Mesenteric fat pad (tissue), 1 donor: ENCODE results near the gene CCDC160. TPM values are rescaled to one million over a fixed set of nuclear protein-coding genes. Genes with fewer than 3 reads are reported as not detected.
"Not testable (repeated sequence)": the region's sequence is repeated elsewhere in the genome, so short reads cannot be mapped to it uniquely, and the experiment has no call there.

Experiments
- DNase-seq: peaks from one replicate; pipeline ENCODE4 v3.0.0-alpha.2; 2020; ENCODE audit warnings: low spot score
- long read RNA-seq: library from polyadenylated mRNA; unstranded; transcript quantifications from one replicate; pipeline ENCODE4 v2.0.0, GENCODE V29; 2020
- total RNA-seq: library from RNA; stranded (reverse); fragmentation: NEBNext Ultra II Directional; extraction: Animal tissue kit (Norgen Biotek cat#: 25700); gene quantifications from one replicate; pipeline ENCODE4 v1.2.1, GENCODE V29; 2021
- donor health status: DM: yes; HTN: yes; CAD: no.

Gene CCDC160
- not detected for total RNA-seq
- long read RNA-seq = 0 reads

GRCh38 chrX:134236626-134237614 lies at the start of gene CCDC160:
TSS of gene CCDC160 (plus strand) at chrX:134237182. CDS start at chrX:134244801, 7,619 bp downstream.
- DNase-seq = no peak

- DNase-seq = no peak
Measured at GRCh38 chrX:134191281-134191680, 45.7 kb upstream of the CCDC160 start.

GRCh38 chrX:134194915-134195314 lies 42.1 kb upstream of the CCDC160 start:
- no peak for DNase-seq

- no peak for DNase-seq
Measured at GRCh38 chrX:134202561-134202960, 34.4 kb upstream of the CCDC160 start.

GRCh38 chrX:134206221-134206620 lies 30.8 kb upstream of the CCDC160 start:
- DNase-seq = no peak

- no peak for DNase-seq
Measured at GRCh38 chrX:134210465-134210864, 26.5 kb upstream of the CCDC160 start.

- DNase-seq = no peak
Measured at GRCh38 chrX:134235236-134235635, 1.7 kb upstream of the CCDC160 start.

- not testable (repeated sequence) for DNase-seq
Measured at GRCh38 chrX:134238144-134238543, 1.2 kb downstream of the CCDC160 start.

- DNase-seq = no peak
Measured at GRCh38 chrX:134239016-134239415, 2.0 kb downstream of the CCDC160 start.

GRCh38 chrX:134240209-134240608 lies 3.2 kb downstream of the CCDC160 start:
- DNase-seq = no peak

- no peak for DNase-seq
Measured at GRCh38 chrX:134241960-134242619, 5.1 kb downstream of the CCDC160 start.

GRCh38 chrX:134244043-134244442 lies 7.1 kb downstream of the CCDC160 start:
- no peak for DNase-seq

- no peak for DNase-seq
Measured at GRCh38 chrX:134246282-134246681, 9.3 kb downstream of the CCDC160 start.

- no peak for DNase-seq
Measured at GRCh38 chrX:134247492-134247891, 10.5 kb downstream of the CCDC160 start.

- no peak for DNase-seq
Measured at GRCh38 chrX:134249241-134249640, 12.3 kb downstream of the CCDC160 start.

- DNase-seq = no peak
Measured at GRCh38 chrX:134251241-134251640, 14.3 kb downstream of the CCDC160 start.

- DNase-seq = no peak
Measured at GRCh38 chrX:134254511-134254910, 17.5 kb downstream of the CCDC160 start.

GRCh38 chrX:134255555-134255954 lies 18.6 kb downstream of the CCDC160 start:
- DNase-seq = no peak

GRCh38 chrX:134256684-134257083 lies 19.7 kb downstream of the CCDC160 start:
- DNase-seq = no peak

GRCh38 chrX:134258202-134258601 lies 21.2 kb downstream of the CCDC160 start:
- no peak for DNase-seq

GRCh38 chrX:134285934-134286333 lies 49.0 kb downstream of the CCDC160 start:
- DNase-seq = not testable (repeated sequence)

GRCh38 chrX:134287346-134287745 lies 50.4 kb downstream of the CCDC160 start:
- DNase-seq = no peak
